Osteocyte (in vitro differentiated cells): ENCODE results near the gene P2RX7. TPM values are rescaled to one million over a fixed set of nuclear protein-coding genes. Genes with fewer than 3 reads are reported as not detected.
A peak's percentile ranks its signal among the peaks of the same experiment; 100 is the strongest.

Experiments
- DNase-seq: peaks from one replicate; pipeline ENCODE4 v3.0.0; 2021; ENCODE audit warnings: mixed read lengths; ENCODE audit not compliant: unreplicated experiment; ENCODE audit errors: extremely low spot score
- H3K27ac Mint-ChIP-seq: one replicate; pipeline ENCODE4 v1.8.0; 2021; ENCODE audit warnings: mild to moderate bottlenecking, mixed read lengths; ENCODE audit not compliant: unreplicated experiment
- H3K27me3 Mint-ChIP-seq: one replicate; pipeline ENCODE4 v1.8.0; 2021; ENCODE audit warnings: mixed read lengths; ENCODE audit not compliant: unreplicated experiment
- H3K36me3 Mint-ChIP-seq: one replicate; pipeline ENCODE4 v1.8.0; 2021; ENCODE audit warnings: mixed read lengths; ENCODE audit not compliant: unreplicated experiment
- H3K4me1 Mint-ChIP-seq: one replicate; pipeline ENCODE4 v1.8.0; 2021; ENCODE audit warnings: mixed read lengths; ENCODE audit not compliant: unreplicated experiment
- H3K4me3 Mint-ChIP-seq: one replicate; pipeline ENCODE4 v1.8.0; 2021; ENCODE audit warnings: mild to moderate bottlenecking, moderate library complexity, mixed read lengths; ENCODE audit not compliant: unreplicated experiment
- H3K9me3 Mint-ChIP-seq: one replicate; pipeline ENCODE4 v1.8.0; 2021; ENCODE audit warnings: mixed read lengths; ENCODE audit not compliant: unreplicated experiment
- total RNA-seq: library from RNA; stranded (reverse); gene quantifications from 2 replicates; pipeline ENCODE4 v1.2.1, GENCODE V29; 2021
- TF ChIP-seq, protein P1 (sequence below): fragments of 200-600 bp; sonication (generic); IDR thresholded peaks from 2 replicates; pipeline ENCODE4 v1.5.0; 2021; ENCODE audit warnings: antibody characterized with exemption, mild to moderate bottlenecking, moderate library complexity

The P2RX7 gene
- total RNA-seq, 1 donor from 2014 or later, result 0.30 TPM

- TF ChIP-seq, protein P1, sequence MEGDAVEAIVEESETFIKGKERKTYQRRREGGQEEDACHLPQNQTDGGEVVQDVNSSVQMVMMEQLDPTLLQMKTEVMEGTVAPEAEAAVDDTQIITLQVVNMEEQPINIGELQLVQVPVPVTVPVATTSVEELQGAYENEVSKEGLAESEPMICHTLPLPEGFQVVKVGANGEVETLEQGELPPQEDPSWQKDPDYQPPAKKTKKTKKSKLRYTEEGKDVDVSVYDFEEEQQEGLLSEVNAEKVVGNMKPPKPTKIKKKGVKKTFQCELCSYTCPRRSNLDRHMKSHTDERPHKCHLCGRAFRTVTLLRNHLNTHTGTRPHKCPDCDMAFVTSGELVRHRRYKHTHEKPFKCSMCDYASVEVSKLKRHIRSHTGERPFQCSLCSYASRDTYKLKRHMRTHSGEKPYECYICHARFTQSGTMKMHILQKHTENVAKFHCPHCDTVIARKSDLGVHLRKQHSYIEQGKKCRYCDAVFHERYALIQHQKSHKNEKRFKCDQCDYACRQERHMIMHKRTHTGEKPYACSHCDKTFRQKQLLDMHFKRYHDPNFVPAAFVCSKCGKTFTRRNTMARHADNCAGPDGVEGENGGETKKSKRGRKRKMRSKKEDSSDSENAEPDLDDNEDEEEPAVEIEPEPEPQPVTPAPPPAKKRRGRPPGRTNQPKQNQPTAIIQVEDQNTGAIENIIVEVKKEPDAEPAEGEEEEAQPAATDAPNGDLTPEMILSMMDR, result peak; percentile 96
- H3K36me3 Mint-ChIP-seq, result no peaks in the 10 kb centered on the region
- peaks cover 4% of the 10 kb centered on the region for H3K27me3 Mint-ChIP-seq
- H3K27ac Mint-ChIP-seq, result no peak overlapping the region
- H3K4me1 Mint-ChIP-seq, result no peaks in the 10 kb centered on the region
- no peak overlapping the region for H3K4me3 Mint-ChIP-seq
- H3K9me3 Mint-ChIP-seq, result no peaks in the 10 kb centered on the region
- DNase-seq, result no peak
Measured at GRCh38 chr12:121110211-121110940, 22.3 kb upstream of the P2RX7 start.

GRCh38 chr12:121111684-121112083 is 21.0 kb upstream of the P2RX7 start:
- Mint-ChIP-seq H3K27ac (no peak overlapping the region), H3K36me3 (no peaks in the 10 kb centered on the region), H3K9me3 (no peaks in the 10 kb centered on the region), H3K4me1 (no peaks in the 10 kb centered on the region), H3K4me3 (no peak overlapping the region), H3K27me3 (peaks cover 8% of the 10 kb centered on the region)
- TF ChIP-seq, protein P1, result no peak
- DNase-seq, result no peak

- no peaks in the 10 kb centered on the region for H3K36me3 Mint-ChIP-seq
- no peaks in the 10 kb centered on the region for H3K9me3 Mint-ChIP-seq
- H3K4me1 Mint-ChIP-seq, result no peaks in the 10 kb centered on the region
- no peak for DNase-seq
- TF ChIP-seq, protein P1, result no peak
- no peak overlapping the region for H3K4me3 Mint-ChIP-seq
- H3K27ac Mint-ChIP-seq, result no peak overlapping the region
- peaks cover 12% of the 10 kb centered on the region for H3K27me3 Mint-ChIP-seq
Measured at GRCh38 chr12:121112496-121112895, 20.2 kb upstream of the P2RX7 start.

GRCh38 chr12:121113057-121113456 is 19.6 kb upstream of the P2RX7 start:
- H3K36me3 Mint-ChIP-seq, result no peaks in the 10 kb centered on the region
- H3K27me3 Mint-ChIP-seq, result peaks cover 12% of the 10 kb centered on the region
- DNase-seq, result no peak
- no peaks in the 10 kb centered on the region for H3K4me1 Mint-ChIP-seq
- TF ChIP-seq, protein P1, result no peak
- no peak overlapping the region for H3K4me3 Mint-ChIP-seq
- H3K27ac Mint-ChIP-seq, result no peak overlapping the region
- H3K9me3 Mint-ChIP-seq, result no peaks in the 10 kb centered on the region

DNA sequence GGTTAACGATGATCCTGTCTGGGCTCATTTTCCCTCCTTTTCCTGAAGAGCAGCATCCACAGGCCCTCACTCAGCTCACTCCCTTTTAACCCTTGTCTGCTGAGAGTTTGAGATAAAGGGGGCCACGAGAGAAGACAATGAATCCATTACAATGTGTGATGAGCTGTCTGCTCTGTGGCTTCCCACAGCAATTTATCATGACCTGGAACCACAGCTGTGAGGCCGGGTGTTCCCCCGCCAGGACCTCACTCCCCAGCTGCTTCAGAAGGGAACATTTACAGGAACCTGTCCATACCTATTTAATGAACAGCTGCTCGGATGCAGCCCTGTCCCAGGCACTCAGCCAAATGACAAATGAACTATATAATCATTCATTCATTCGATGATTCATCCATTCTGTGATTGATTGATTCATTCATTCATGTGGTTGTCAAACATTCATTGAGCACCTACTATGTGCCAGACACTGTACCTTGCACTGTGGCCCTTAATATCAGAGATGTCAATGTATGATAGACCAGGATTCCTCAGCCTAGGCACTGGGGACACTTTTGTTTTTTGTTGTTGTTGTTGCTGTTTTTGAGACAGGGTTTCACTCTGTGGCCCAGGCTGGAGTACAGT is 18.5 kb upstream of the P2RX7 start:
- Mint-ChIP-seq H3K36me3 (no peaks in the 10 kb centered on the region), H3K4me1 (no peaks in the 10 kb centered on the region), H3K27ac (no peak overlapping the region), H3K9me3 (no peaks in the 10 kb centered on the region), H3K4me3 (no peak overlapping the region), H3K27me3 (peaks cover 15% of the 10 kb centered on the region)
- TF ChIP-seq, protein P1, result no peak
- no peak for DNase-seq
